LoVo (cell line): ENCODE results near the gene DES.
A peak's percentile ranks its signal among the peaks of the same experiment; 100 is the strongest.

Experiments
- DNase-seq: peaks from one replicate; pipeline ENCODE4 v3.0.0-alpha.2; 2016; ENCODE audit warnings: low spot score

The DES gene

GRCh38 chr2:219475278-219475677 is 57.1 kb downstream of the DES start:
- DNase-seq = no peak

DNA sequence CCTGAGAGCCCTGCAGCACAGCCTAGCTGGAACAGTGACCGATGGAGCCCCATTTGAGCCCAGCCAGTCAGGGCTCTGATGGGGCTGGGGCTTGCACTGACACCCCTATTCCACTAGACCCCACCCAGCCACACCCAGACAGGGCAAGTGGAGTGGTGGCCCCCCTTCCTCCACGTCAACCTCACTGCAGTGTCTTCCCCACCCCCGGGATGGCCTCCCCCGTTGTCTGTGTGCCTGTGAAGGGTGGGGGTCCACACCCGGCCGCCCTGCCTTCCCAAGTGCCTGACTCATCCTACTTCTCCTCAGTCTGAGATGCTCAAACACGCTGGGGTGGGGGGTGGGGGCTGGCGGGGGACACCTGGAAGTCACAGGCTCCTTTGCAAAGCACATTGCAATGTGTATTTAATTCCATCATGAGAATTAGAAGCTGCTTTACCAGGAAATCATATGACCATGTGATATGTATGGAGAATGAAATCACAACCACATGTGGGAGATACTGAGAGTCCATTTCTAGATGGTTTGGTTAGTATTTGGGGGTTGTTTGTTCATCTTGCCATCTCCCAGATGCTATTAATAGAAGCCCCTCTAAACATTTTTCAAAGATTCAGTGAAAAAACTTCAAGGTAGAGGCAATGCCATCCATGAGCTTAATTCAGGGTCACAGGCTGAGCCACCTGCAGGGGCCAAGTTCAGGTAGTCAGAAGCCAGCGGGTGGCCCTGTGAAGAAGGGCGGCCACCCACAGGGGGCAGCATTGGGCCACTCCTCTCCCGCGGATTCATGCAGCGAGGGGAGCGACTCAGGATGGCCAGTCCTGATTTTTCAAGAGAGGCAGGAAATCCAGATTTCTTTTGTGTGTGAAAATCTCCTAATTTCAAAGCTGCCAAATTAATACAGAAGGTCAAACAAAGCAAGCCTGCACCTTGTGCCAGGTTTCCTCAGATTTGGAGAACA is 57.8 kb downstream of the DES start:
- DNase-seq = peak; percentile 61
